C4-2B (cell line): ENCODE measurements around the gene HNRNPA2B1.
"Not testable (repeated sequence)": the region's sequence is repeated elsewhere in the genome, so short reads cannot be mapped to it uniquely, and the experiment has no call there.

Source experiments
- H3K27ac ChIP-seq: fragments of 450-650 bp; 2 replicates; pipeline ENCODE4 v1.5.1; 2017
- ZFX ChIP-seq: fragments of 450-650 bp; IDR thresholded peaks from 2 replicates; pipeline ENCODE4 v1.6.1; 2017
- TF ChIP-seq, protein P1 (sequence below): fragments of 450-650 bp; conservative IDR thresholded peaks from 2 replicates; pipeline ENCODE4 v1.5.1; 2017; ENCODE audit warnings: mild to moderate bottlenecking

HNRNPA2B1 gene

GRCh38 chr7:26197153-26198115 lies 3.1 kb downstream of the HNRNPA2B1 start:
- TF ChIP-seq, protein P1, sequence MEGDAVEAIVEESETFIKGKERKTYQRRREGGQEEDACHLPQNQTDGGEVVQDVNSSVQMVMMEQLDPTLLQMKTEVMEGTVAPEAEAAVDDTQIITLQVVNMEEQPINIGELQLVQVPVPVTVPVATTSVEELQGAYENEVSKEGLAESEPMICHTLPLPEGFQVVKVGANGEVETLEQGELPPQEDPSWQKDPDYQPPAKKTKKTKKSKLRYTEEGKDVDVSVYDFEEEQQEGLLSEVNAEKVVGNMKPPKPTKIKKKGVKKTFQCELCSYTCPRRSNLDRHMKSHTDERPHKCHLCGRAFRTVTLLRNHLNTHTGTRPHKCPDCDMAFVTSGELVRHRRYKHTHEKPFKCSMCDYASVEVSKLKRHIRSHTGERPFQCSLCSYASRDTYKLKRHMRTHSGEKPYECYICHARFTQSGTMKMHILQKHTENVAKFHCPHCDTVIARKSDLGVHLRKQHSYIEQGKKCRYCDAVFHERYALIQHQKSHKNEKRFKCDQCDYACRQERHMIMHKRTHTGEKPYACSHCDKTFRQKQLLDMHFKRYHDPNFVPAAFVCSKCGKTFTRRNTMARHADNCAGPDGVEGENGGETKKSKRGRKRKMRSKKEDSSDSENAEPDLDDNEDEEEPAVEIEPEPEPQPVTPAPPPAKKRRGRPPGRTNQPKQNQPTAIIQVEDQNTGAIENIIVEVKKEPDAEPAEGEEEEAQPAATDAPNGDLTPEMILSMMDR: no peak
- no peak for TF ChIP-seq ZFX
- H3K27ac ChIP-seq: no peak overlapping the region

DNA sequence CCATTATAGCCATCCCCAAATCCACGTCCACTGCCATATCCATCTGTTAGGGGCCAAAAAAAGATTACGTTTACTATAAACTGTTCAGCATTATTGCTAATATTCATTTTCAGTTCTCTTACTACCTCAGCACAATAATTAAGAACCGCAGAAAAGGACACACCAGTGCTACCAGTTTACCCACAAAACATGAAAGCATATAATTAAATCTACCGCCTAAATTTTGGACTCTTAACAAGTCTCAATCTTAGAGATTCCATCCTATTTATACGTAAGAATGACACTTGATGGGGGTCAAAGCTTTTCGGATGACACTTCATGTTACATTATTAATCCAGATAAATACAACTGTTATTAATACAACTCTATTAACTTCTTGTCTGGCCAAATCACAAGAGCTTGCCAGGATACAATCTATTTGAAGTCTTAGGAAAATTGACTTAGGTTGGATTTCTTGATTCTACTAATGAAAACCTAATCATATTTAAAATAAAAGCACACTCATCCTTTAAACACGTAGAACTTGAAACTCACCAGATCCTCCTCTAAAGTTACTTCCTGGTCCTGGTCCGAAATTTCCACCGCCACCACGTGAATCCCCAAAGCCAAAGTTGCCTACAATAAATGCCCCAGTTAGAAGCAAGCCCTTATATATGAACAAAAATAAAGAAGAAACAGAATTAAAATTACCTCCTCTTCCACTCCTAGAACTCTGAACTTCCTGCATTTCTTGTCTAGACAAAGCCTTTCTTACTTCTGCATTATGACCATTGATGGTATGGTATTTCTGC lies 4.5 kb downstream of the HNRNPA2B1 start:
- no peak overlapping the region for H3K27ac ChIP-seq
- TF ChIP-seq ZFX: no peak
- TF ChIP-seq, protein P1: no peak

- no peak overlapping the region for H3K27ac ChIP-seq
- no peak for TF ChIP-seq ZFX
- TF ChIP-seq, protein P1: no peak
These were observed 5.4 kb downstream of the HNRNPA2B1 start for GRCh38 chr7:26195182-26195581.

- H3K27ac ChIP-seq: not testable (repeated sequence)
These were observed 5.8 kb downstream of the HNRNPA2B1 start for GRCh38 chr7:26194764-26195163.

- H3K27ac ChIP-seq: no peak overlapping the region; the same call in 1 of the 2 replicates
- no peak for TF ChIP-seq ZFX
- TF ChIP-seq, protein P1: no peak
These were observed 6.9 kb downstream of the HNRNPA2B1 start for GRCh38 chr7:26193432-26194207.

GRCh38 chr7:26192485-26193087 lies 8.0 kb downstream of the HNRNPA2B1 start:
- H3K27ac ChIP-seq: no peak overlapping the region
- TF ChIP-seq, protein P1: no peak
- no peak for TF ChIP-seq ZFX

GRCh38 chr7:26191974-26192479 lies 8.5 kb downstream of the HNRNPA2B1 start:
- H3K27ac ChIP-seq: no peak overlapping the region
- TF ChIP-seq, protein P1: no peak
- no peak for TF ChIP-seq ZFX
